NCI-H1417 (cell line): ENCODE measurements around the gene PTTG1IP.

Experiments
- DNase-seq, 3 experiments: peaks; one replicate each; lab custom pipeline; 2025; lab: John Stamatoyannopoulos, UW

The PTTG1IP gene

GRCh38 chr21:44866780-44867179 is 6.7 kb downstream of the PTTG1IP start:
- DNase-seq: peak in 1 of 3 experiments; percentile 39

- DNase-seq: no peak
These were observed 7.8 kb downstream of the PTTG1IP start for GRCh38 chr21:44865561-44866280.

GRCh38 chr21:44862869-44863685 is 10.4 kb downstream of the PTTG1IP start:
- no peak for DNase-seq

GRCh38 chr21:44858791-44859190 is 14.7 kb downstream of the PTTG1IP start:
- DNase-seq: no peak

- DNase-seq: no peak
These were observed 15.2 kb downstream of the PTTG1IP start for GRCh38 chr21:44858291-44858690.

GRCh38 chr21:44857127-44857892 is 16.2 kb downstream of the PTTG1IP start:
- DNase-seq: no peak

GRCh38 chr21:44856131-44856530 is 17.4 kb downstream of the PTTG1IP start:
- no peak for DNase-seq

- DNase-seq: no peak
These were observed 17.9 kb downstream of the PTTG1IP start for GRCh38 chr21:44855572-44855971.

GRCh38 chr21:44854664-44855446 is 18.6 kb downstream of the PTTG1IP start:
- no peak for DNase-seq

GRCh38 chr21:44854391-44854663 is 19.2 kb downstream of the PTTG1IP start:
- no peak for DNase-seq

GRCh38 chr21:44853601-44854390 is 19.7 kb downstream of the PTTG1IP start:
- no peak for DNase-seq

GRCh38 chr21:44850905-44851657 is 22.4 kb downstream of the PTTG1IP start:
- no peak for DNase-seq

- no peak for DNase-seq
These were observed 23.2 kb downstream of the PTTG1IP start for GRCh38 chr21:44850208-44850800.

- no peak for DNase-seq
These were observed 23.8 kb downstream of the PTTG1IP start for GRCh38 chr21:44849616-44850130.

- no peak for DNase-seq
These were observed 24.5 kb downstream of the PTTG1IP start for GRCh38 chr21:44848821-44849521.

- DNase-seq: no peak
These were observed 26.0 kb downstream of the PTTG1IP start for GRCh38 chr21:44847261-44848056.

- DNase-seq: no peak
These were observed 26.8 kb downstream of the PTTG1IP start for GRCh38 chr21:44846485-44847260.

- DNase-seq: no peak
These were observed 27.3 kb downstream of the PTTG1IP start for GRCh38 chr21:44846224-44846484.
